Amygdala (tissue), 56 donors: ENCODE measurements around the gene BDNF.
"Not testable (repeated sequence)": the region's sequence is repeated elsewhere in the genome, so short reads cannot be mapped to it uniquely, and the experiment has no call there.

Experiments
- DNase-seq, 56 donors: peaks; one replicate each; lab custom pipeline; 2025; lab: John Stamatoyannopoulos, UW

The BDNF gene

DNA sequence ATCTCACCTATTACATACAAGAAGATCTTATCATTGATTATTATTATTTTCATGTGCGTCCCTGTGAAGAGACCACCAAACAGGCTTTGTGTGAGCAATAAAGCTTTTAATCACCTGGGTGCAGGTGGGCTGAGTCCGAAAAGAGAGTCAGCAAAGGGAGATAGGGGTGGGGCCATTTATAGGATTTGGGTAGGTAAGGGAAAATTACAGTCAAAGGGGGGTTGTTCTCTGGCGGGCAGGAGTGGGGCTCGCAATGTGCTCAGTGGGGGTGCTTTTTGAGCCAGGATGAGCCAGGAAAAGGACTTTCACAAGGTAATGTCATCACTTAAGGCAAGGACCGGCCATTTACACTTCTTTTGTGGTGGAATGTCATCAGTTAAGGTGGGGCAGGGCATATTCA lies 71.2 kb downstream of the BDNF start:
- not testable (repeated sequence) for DNase-seq

- no peak for DNase-seq
Observed at GRCh38 chr11:27627979-27628378, 72.3 kb downstream of the BDNF start.

- DNase-seq, result no peak
Observed at GRCh38 chr11:27626938-27627586, 73.2 kb downstream of the BDNF start.

- no peak for DNase-seq
Observed at GRCh38 chr11:27626269-27626937, 73.9 kb downstream of the BDNF start.

DNA sequence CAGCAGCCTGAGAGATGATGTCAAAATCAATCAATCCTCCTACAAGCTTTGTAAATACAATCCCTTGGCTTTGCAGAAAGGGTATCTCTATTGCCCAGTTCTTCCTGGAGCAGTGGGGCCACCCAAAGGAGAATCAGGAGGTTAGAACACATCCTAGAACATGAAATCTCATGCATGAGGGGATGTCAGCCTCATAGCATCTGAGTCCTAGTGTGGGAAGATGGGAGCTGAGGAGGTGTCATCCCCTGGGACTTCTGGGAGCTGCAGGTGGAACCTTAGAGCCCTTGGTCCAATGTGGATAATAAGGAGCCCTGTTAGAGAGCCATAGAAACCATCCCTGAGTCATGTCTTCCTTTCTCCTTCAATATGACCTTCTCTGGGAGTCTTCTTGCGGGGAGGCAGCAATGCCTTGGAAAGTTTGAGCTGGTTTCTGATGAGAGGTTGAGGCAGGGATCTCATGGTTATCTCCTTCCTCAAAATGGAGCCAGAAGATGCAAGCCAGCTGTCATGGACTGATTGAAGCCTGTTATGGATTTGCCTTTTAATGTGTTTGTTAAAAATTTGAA lies 74.8 kb downstream of the BDNF start:
- DNase-seq, result no peak

- DNase-seq, result no peak
Observed at GRCh38 chr11:27623945-27624523, 76.2 kb downstream of the BDNF start.

- DNase-seq, result no peak
Observed at GRCh38 chr11:27622541-27623300, 77.5 kb downstream of the BDNF start.

DNA sequence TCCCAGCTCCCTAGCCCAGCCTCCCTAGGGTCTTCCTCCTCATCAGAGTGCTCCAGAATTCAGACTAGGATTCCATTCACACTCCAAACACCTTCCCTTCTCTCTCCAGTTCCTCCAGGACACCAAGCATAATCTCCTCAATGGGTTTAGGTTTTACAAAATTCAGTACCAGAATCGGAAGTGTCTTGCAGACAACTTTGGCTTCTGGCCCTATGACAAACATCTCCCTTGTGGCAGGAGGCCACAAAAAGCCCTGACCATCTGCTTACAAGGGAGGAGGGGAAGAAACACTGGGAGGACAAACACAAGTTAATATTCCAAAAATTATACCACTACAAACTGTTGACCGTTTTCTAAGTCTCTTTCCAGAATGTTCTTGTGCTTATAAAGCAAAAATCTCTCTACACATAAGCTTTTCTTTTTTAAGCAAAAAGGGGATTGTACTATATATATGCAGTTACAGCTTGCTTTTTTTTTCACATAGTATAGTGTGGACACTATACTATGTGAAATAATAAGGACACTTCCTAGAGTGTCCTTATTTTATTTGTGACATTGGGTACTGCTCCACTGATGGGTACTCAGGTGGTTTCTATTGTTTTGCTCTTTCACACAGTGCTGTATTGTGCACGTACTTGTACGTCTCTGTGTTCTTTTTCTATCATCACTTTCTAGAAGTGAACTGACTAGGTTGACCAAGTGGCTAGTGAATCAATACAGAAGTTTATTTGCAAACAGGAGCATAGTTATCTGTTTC lies 78.7 kb downstream of the BDNF start:
- no peak for DNase-seq

DNA sequence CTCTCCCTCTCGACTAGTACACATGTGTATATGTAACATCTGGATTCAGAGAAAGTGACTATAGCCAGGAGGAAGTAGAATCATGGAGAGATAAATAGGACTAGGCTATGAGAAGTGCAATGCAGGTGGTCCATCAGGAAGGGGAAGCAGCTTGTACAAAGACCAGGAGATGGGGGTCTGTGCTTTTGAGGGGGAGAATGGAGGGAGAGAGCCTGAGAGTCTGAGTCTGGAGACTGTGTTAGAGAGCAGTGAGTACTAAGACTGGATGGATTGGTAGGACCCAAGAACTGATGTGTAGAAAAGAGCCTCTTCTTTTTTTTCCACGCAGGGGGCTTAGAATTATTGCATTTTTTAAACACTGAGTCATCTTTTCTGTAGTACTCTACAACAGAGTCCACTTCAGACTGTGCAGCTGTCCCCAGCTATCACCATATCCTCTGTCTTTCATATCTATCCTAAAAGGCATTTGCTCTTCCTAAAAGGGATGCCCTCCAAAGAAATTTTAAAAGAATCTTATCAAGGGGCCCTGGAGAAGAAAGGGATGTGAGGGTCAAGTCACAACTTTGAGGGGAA lies 80.4 kb downstream of the BDNF start:
- no peak for DNase-seq

DNA sequence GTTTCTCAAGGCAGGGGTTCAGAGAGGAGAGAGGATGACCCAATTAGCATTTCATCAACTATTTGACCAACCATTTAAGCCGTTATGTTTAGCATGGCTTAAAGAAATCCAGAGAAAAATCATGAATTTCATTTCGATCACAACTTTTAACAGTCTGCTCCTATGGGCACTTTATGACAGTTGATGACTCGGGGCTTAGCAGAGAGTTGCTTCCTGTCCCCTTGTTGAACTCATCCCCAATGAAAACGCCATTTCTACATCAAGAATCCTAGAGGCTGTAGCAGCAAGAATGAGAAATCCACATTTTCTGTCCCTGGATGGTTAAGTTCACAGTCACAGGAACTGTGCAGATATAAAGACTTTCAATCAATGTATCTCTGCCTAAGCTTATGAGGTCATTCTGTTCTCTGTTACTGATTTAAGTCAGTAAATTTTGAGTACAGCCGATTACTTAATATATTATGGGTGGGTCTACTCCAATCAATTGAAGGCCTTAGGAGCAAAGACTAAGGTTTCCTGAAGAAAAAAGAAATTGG lies 81.1 kb downstream of the BDNF start:
- DNase-seq, result no peak

DNA sequence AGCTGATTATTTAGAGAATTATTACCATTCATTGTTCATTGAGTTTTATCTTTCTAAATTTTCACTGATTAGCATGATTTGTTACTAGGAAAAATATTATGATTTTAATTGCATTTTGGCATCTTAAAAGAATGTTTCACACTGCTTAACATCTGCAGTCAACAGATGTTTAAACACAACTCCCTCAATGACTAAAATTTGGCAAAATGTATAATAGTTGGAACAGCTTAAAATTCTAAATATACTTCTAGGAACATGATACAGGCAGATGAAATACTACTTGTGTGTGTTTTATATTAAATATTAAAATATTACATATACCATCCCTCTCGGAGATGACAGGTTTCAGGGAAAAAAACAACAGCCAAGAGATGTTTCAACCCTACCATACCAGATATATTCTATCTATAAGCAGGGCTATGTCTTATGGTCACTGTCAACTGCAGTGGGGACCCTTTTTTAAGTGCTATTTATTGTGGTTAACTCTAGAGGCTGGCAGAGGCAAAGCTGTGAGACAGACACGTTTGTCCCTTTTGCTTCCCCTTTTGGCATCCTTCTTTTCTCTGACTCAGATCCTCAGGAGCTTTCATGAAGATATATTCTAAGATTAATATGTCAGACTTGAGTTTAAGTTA lies 81.9 kb downstream of the BDNF start:
- DNase-seq, result no peak

GRCh38 chr11:27616711-27617110 lies 83.5 kb downstream of the BDNF start:
- no peak for DNase-seq

DNA sequence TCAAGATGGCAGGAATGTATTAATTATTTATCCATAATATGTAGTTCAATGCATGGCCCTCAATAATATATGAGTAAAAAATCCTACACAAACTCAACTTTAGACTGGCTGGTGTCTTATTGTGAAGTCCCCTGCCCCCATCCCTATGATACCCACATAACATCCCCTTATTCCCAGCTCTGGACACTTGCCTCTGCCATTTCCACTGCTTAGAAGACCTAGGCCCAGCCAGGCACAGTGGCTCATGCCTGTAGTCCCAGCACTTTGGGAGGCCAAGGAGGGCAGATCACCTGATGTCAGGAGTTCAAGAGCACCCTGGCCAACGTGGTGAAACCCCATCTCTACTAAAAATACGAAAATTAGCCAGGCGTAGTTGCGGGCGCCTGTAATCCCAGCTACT lies 84.4 kb downstream of the BDNF start:
- no peak for DNase-seq

- DNase-seq, result no peak
Observed at GRCh38 chr11:27614092-27614491, 86.2 kb downstream of the BDNF start.

GRCh38 chr11:27612932-27613880 lies 87.0 kb downstream of the BDNF start:
- DNase-seq, result no peak

GRCh38 chr11:27611947-27612455 lies 88.3 kb downstream of the BDNF start:
- no peak for DNase-seq

- DNase-seq, result no peak
Observed at GRCh38 chr11:27611390-27611789, 88.9 kb downstream of the BDNF start.

DNA sequence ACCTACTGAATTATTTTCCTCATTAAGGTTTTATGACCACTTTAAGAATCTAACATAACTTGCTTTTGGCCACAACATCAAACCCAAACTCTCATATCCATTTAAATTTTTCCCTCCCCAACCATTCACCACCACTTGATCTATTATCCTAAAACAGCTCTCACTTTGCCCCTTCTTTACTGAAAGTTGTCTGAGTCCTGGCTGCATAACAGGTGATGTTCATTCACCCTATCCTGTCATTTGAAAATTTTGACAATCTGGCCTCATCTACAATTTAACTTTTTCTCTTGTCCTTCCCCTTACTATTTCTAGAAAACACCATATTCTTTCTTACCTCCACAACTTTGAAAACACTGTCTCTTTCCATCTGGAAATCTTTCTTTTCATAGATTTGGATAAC lies 89.3 kb downstream of the BDNF start:
- DNase-seq, result no peak
